Lower leg skin (tissue), 4 donors: ENCODE measurements around the gene XPR1. TPM values are rescaled to one million over a fixed set of nuclear protein-coding genes. Genes with fewer than 3 reads are reported as not detected.

Source experiments
- DNase-seq, 2 donors: peaks; one replicate each; pipeline ENCODE4 v3.0.0-alpha.2; 2019; ENCODE audit warnings: low spot score in 2 of 2
- H3K4me3 ChIP-seq: fragments of 200-600 bp; sonication (generic); 2 replicates; pipeline ENCODE4 v1.5.1; 2017; ENCODE audit warnings: mild to moderate bottlenecking, low read depth; ENCODE audit not compliant: poor library complexity, severe bottlenecking
- POLR2A ChIP-seq, 2 donors: fragments of 450-650 bp; IDR thresholded peaks; one replicate each; pipeline ENCODE4 v1.6.1; 2016 to 2017; ENCODE audit warnings: antibody characterized with exemption in 2 of 2, mild to moderate bottlenecking in 1 of 2, moderate library complexity in 1 of 2
- WGBS, 2 donors: methylation state at CpG; one replicate each; pipeline ENCODE4 v1.1.5; 2018; 5-methylcytosine and 5-hydroxymethylcytosine counted together
- intact Hi-C: fragments of 100-400 bp; cut with DNase I; formaldehyde crosslinking; loops from one replicate; pipeline ENCODE4 v1.15.0; 2023; ENCODE audit warnings: low total_unique reads
- total RNA-seq, 4 donors: library from RNA; depleted of rRNA; stranded (reverse); fragments of >200 nt; gene quantifications; one replicate each; pipeline ENCODE4 v1.1.0, GENCODE V29; 2016
- TF ChIP-seq, protein P1 (sequence below), 3 donors: fragments of 450-650 bp; IDR thresholded peaks; one replicate each; pipeline ENCODE4 v1.5.1; 2016; ENCODE audit warnings: antibody characterized with exemption in 3 of 3, mild to moderate bottlenecking in 3 of 3, moderate library complexity in 2 of 3

XPR1 gene
- total RNA-seq, 4 donors from 2014 or later: 10.1 to 25.4 (median 14.1) TPM

DNA sequence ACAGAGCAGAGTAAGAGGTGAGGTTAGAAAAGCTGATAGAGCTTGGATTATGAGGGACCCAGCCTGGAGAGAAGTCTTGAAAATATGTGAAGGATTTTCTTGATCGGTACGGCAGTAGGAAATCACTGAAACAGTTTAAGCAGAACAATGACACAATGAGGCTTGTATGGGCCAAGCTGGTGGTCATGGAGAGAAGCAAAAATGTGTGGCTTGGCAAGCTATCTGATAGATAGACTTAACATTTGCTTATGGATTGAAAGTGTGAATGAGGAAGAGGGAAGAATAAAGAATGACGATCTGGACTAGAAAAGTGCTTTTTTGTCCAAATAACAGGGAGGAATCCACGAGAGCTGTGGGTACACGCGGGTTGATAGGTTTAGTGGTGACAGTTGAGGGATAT, 15.4 kb upstream of the XPR1 start:
- no peak for TF ChIP-seq POLR2A (IDR thresholded peaks at IDR 0.05)
- no peak overlapping the region for H3K4me3 ChIP-seq
- DNase-seq: no peak
- intact Hi-C loops: no loop called here
- WGBS, 2 donors: 53 to 56% methylated on average over 6 of the region's 6 CpGs

DNA sequence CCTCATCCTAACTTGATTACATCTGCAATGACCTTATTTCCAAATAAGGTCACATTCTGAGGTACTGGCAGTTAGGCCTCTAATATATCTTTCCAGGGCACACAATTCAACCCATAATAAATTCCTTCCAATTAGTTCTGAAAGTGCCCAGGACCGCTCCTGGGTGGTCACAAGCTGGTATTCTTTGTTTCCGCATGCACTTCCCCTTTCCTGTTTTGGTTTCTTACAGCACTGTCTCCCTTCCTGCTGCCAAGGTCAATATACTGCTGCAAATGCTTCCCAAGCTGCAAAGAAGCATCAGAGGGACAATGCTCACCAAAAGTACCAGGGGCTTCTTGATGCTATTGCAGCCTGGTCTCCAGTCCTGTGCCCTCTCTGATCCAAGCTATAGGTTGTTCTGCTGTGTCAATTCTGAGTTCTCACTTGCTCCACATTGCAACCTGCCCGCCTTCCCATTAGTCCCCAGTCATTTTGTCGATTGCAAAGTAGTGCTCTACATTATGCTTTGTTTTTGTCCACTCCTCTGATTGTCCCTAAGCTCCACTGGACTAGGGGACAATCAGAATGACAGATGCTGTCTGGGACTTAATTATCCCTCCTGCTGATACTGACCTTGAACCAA, 13.9 kb upstream of the XPR1 start:
- 79 to 81% methylated on average over 4 of the region's 4 CpGs for WGBS, 2 donors
- TF ChIP-seq, protein P1, sequence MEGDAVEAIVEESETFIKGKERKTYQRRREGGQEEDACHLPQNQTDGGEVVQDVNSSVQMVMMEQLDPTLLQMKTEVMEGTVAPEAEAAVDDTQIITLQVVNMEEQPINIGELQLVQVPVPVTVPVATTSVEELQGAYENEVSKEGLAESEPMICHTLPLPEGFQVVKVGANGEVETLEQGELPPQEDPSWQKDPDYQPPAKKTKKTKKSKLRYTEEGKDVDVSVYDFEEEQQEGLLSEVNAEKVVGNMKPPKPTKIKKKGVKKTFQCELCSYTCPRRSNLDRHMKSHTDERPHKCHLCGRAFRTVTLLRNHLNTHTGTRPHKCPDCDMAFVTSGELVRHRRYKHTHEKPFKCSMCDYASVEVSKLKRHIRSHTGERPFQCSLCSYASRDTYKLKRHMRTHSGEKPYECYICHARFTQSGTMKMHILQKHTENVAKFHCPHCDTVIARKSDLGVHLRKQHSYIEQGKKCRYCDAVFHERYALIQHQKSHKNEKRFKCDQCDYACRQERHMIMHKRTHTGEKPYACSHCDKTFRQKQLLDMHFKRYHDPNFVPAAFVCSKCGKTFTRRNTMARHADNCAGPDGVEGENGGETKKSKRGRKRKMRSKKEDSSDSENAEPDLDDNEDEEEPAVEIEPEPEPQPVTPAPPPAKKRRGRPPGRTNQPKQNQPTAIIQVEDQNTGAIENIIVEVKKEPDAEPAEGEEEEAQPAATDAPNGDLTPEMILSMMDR (IDR thresholded peaks at IDR 0.05): no peak
- TF ChIP-seq POLR2A (IDR thresholded peaks at IDR 0.05): no peak
- no peak for DNase-seq
- no peak overlapping the region for H3K4me3 ChIP-seq
- intact Hi-C loops: no loop called here

DNA sequence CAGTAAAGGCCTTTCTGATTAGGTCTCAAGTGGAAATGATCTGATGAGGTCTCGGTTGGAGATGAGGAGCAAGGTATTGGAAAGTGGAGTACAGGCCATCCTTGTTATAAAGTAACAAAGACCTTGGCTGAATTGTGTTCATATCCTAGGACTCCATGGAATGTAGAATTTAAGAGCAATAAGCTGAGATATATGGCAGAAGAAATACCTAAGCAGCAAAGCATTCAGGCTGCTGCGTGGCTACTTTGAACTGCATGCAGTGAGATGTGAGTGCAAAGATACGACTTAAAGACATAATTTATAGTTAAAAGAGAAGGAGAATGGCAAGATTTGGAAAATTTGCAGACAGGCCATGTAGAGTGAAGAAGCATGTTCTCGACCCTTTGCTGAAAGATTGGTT, 11.2 kb upstream of the XPR1 start:
- H3K4me3 ChIP-seq: no peak overlapping the region
- TF ChIP-seq POLR2A (IDR thresholded peaks at IDR 0.05): no peak
- TF ChIP-seq, protein P1 (IDR thresholded peaks at IDR 0.05): no peak
- DNase-seq: no peak
- intact Hi-C loops: no loop called here
- WGBS, 2 donors: 77 to 79% methylated on average over 4 of the region's 4 CpGs

DNA sequence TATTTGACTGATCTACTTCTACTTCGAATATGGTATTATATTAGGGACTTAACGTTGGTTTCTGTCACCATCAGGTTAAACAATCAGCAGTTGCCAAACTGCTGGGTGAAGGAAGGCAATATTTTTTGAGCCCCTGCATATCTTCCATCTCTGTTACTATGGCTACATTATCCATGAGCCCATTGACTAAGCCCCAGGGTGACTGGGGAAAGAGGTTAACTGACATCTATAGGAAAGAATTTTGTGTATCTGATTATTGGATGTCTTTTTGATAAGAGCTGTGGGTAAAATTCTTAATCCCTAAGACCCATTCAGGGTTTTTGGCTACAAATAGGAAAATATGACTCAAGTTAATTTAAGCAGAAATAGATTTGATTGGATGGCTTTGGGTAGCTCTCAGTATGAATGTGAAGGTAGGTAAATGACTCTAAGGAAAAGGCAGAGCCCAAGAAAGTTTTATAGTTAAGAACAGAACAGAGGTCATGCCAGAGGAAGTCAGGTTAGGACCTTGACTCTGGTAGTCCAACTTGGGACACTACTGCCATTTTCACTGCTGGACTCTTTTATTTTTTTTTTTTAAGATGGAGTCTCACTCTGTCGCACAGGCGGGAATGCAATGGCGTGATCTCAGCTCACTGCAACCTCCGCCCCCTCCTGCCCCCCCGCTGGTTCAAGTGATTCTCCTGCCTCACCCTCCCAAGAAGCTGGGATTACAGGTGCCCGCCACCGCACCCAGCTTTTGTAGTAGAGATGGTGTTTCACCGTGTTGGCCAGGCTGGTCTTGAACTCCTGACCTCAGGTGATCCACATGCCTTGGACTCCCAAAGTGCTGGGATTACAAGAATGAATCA, 8.9 kb upstream of the XPR1 start:
- H3K4me3 ChIP-seq: no peak overlapping the region
- WGBS, 2 donors: 96 to 97% methylated on average over 10 of the region's 10 CpGs
- TF ChIP-seq POLR2A (IDR thresholded peaks at IDR 0.05): no peak
- TF ChIP-seq, protein P1 (IDR thresholded peaks at IDR 0.05): no peak
- intact Hi-C loops: no loop called here
- DNase-seq: no peak

DNA sequence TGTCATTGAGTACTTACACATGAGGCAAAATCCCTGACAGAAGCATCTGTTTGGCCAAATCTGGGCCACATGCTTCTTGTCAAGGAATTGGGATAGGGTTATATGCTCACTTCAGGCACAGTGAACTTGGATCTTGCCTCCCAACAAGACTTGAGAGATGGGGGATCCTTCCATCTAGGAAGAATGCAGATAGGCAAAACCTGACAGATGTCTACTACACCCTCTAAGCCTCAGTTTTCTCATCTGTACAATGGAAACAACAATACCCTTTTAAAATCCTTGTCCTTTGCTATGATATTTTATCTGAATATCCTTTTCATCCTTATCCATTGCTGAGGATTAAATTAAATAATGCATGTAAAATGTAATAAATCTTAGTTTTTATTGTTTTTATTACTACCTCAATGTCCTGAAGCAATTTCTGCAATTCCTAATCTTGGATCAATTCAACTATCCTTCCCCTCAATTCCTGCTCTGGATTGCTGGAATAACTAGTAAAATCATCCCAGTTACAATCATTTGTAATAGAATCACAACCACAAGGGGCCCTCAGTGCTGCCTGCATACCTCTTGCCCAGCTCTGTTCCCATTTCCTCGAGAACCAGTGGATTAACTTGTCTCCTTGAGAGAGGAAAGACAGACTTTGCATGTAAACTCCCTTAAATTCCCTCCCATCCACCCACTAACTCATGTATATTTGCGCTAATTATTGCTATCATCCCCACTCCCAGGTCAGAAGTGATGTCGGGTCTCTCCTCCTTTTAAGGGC, 8.1 kb upstream of the XPR1 start:
- intact Hi-C loops: no loop called here
- no peak overlapping the region for H3K4me3 ChIP-seq
- 53 to 64% methylated on average over 3 of the region's 3 CpGs for WGBS, 2 donors
- DNase-seq: no peak
- TF ChIP-seq, protein P1 (IDR thresholded peaks at IDR 0.05): no peak
- no peak for TF ChIP-seq POLR2A (IDR thresholded peaks at IDR 0.05)

DNA sequence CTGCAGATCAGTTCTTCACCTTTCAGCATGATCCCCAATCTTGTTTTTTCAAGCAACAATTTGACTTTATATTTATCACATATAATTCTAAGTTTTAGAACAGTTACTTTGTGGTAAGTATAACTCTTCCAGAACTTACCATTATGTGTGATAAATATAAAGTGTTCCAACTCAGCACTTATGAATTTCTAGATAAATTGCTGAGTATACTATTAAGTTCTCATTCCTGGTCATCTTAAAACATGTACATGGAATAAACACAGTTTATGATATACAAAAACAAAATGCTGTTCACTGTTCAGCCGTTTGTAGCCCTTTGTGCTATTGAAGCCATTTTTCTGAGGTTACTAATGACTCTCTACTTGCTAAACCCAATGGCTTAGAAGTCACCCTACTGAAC, 5.1 kb upstream of the XPR1 start:
- H3K4me3 ChIP-seq: no peak overlapping the region
- intact Hi-C loops: no loop called here
- WGBS, 2 donors: 72% methylated on average over 1 of the region's 1 CpG
- TF ChIP-seq POLR2A (IDR thresholded peaks at IDR 0.05): no peak
- TF ChIP-seq, protein P1 (IDR thresholded peaks at IDR 0.05): no peak
- no peak for DNase-seq
